GM12878 (cell line): Measurements from ENCODE around the gene DTNA. TPM values are rescaled to one million over a fixed set of nuclear protein-coding genes. Genes with fewer than 3 reads are reported as not detected.

ENCODE experiments used
- ATAC-seq: fragments of 200-7000 bp; cut with Tn5 transposase; 3 replicates; pipeline ENCODE4 v1.9.1; 2020; ENCODE audit warnings: mild to moderate bottlenecking, moderate library complexity
- BruUV-seq: library from RNA; stranded (reverse); fragments of 400-500 nt; replicated peaks from 2 replicates; lab custom pipeline; 2021; lab: Mats Ljungman, UMichigan
- CTCF ChIA-PET: fragments of 300-600 bp; sonication (Branson Sonifier 250); formaldehyde crosslinking; extraction: SDS; loops from one replicate; lab custom pipeline; 2021; ENCODE audit warnings: inconsistent platforms; lab: Yijun Ruan, JAX
- POLR2A ChIA-PET: fragments of 350-600 bp; formaldehyde crosslinking; extraction: SDS; loops from one replicate; lab custom pipeline; 2021; ENCODE audit warnings: inconsistent platforms; lab: Charles Lee
- RAD21 ChIA-PET: fragments of 300-600 bp; sonication (Branson Sonifier 250); formaldehyde crosslinking; loops from one replicate; lab custom pipeline; 2023; ENCODE audit warnings: antibody characterized with exemption; ENCODE audit not compliant: unreplicated experiment; lab: Charles Lee
- SMC1A ChIA-PET: fragments of 300-600 bp; sonication (Branson Sonifier 250); formaldehyde crosslinking; loops from one replicate; lab custom pipeline; 2023; ENCODE audit not compliant: unreplicated experiment, uncharacterized antibody; lab: Charles Lee
- DNase-seq: peaks from one replicate; pipeline ENCODE4 v3.0.0-alpha.2; 2011; ENCODE audit warnings: low read depth, low spot score
- FAIRE-seq: peaks from 3 replicates; lab custom pipeline; 2011; peaks lifted over from hg19 to GRCh38; lab: Jason Lieb, UNC
- H2AFZ ChIP-seq: 2 replicates; pipeline ENCODE4 v1.6.0; 2011; ENCODE audit warnings: low read depth, low read length, control low read depth; ENCODE audit not compliant: control insufficient read depth
- H3K27ac ChIP-seq: 2 replicates; pipeline ENCODE4 v1.5.1; 2011; ENCODE audit warnings: control low read depth; ENCODE audit not compliant: control insufficient read depth, insufficient read depth
- H3K27me3 ChIP-seq, 2 experiments: replicated peaks in 1 of 2; 2 replicates each; pipeline versions ENCODE4 v1.6.0 to v1.6.1; 2011; ENCODE audit warnings: low read length in 1 of 2; ENCODE audit not compliant: control insufficient read depth in 2 of 2, insufficient read depth in 2 of 2
- H3K36me3 ChIP-seq, 2 experiments: 2 replicates each; pipeline ENCODE4 v1.5.1; 2011; ENCODE audit warnings: low read length in 1 of 2; ENCODE audit not compliant: control insufficient read depth in 2 of 2, insufficient read depth in 2 of 2
- H3K4me1 ChIP-seq: 2 replicates; pipeline ENCODE4 v1.6.1; 2011; ENCODE audit warnings: mild to moderate bottlenecking, low read length, moderate library complexity, mixed read lengths; ENCODE audit not compliant: control insufficient read depth, insufficient read depth
- H3K4me2 ChIP-seq: 2 replicates; pipeline ENCODE4 v1.6.0; 2011; ENCODE audit warnings: control low read depth; ENCODE audit not compliant: control insufficient read depth, insufficient read depth
- H3K4me3 ChIP-seq: fragments of 200-600 bp; sonication (generic); 2 replicates; pipeline ENCODE4 v1.5.1; 2016
- H3K79me2 ChIP-seq: 2 replicates; pipeline ENCODE4 v1.6.0; 2011; ENCODE audit warnings: low read length; ENCODE audit not compliant: control insufficient read depth, insufficient read depth
- H3K9ac ChIP-seq: 2 replicates; pipeline ENCODE4 v1.8.0; 2011; ENCODE audit warnings: low read length, control low read depth, mixed read lengths; ENCODE audit not compliant: control insufficient read depth, insufficient read depth
- H3K9me3 ChIP-seq: replicated peaks from 3 replicates; pipeline ENCODE4 v1.5.1; 2011; ENCODE audit warnings: mild to moderate bottlenecking, low read length; ENCODE audit not compliant: control insufficient read depth, insufficient read depth
- H4K20me1 ChIP-seq: 2 replicates; pipeline ENCODE4 v1.6.0; 2011; ENCODE audit not compliant: control insufficient read depth, insufficient read depth
- BCL11A ChIP-seq: IDR thresholded peaks from 2 replicates; pipeline ENCODE4 v1.6.1; 2011; ENCODE audit warnings: low read depth, low read length
- DPF2 ChIP-seq: fragments of 450-650 bp; IDR thresholded peaks from 2 replicates; pipeline ENCODE4 v1.6.1; 2017; ENCODE audit warnings: mild to moderate bottlenecking
- E2F8 ChIP-seq: fragments of 450-650 bp; IDR thresholded peaks from 2 replicates; pipeline ENCODE4 v1.6.1; 2018; ENCODE audit warnings: mild to moderate bottlenecking, low read depth, moderate library complexity; ENCODE audit not compliant: partially characterized antibody
- GABPA ChIP-seq: IDR thresholded peaks from 2 replicates; pipeline ENCODE4 v1.6.1; 2014; ENCODE audit warnings: antibody characterized with exemption, low read depth, mild to moderate bottlenecking, inconsistent platforms
- HSF1 ChIP-seq: fragments of 150-350 bp; IDR thresholded peaks from 2 replicates; pipeline ENCODE4 v1.6.1; 2014; ENCODE audit warnings: mild to moderate bottlenecking, low read depth, low read length
- NFYB ChIP-seq: IDR thresholded peaks from 2 replicates; pipeline ENCODE4 v1.6.1; 2011; ENCODE audit warnings: low read depth, mild to moderate bottlenecking, low read length, improper control_type of control experiment, moderate library complexity; ENCODE audit not compliant: insufficient read depth
- NR2F1 ChIP-seq: fragments of 450-650 bp; conservative IDR thresholded peaks from 2 replicates; pipeline ENCODE4 v1.6.1; 2017; ENCODE audit warnings: mild to moderate bottlenecking
- RELA ChIP-seq: fragments of 450-650 bp; IDR thresholded peaks from 2 replicates; pipeline ENCODE4 v1.8.0; 2014; ENCODE audit warnings: borderline replicate concordance; ENCODE audit not compliant: partially characterized antibody
- RELB ChIP-seq: fragments of 450-650 bp; IDR thresholded peaks from 2 replicates; pipeline ENCODE4 v1.6.1; 2017; ENCODE audit warnings: low read depth, mild to moderate bottlenecking, moderate library complexity
- RFX5 ChIP-seq: IDR thresholded peaks from 2 replicates; pipeline ENCODE4 v1.6.1; 2011; ENCODE audit warnings: low read depth, low read length, improper control_type of control experiment
- SP1 ChIP-seq: IDR thresholded peaks from one replicate; pipeline ENCODE4 v1.6.1; 2011; ENCODE audit warnings: low read depth, low read length
- SREBF1 ChIP-seq: IDR thresholded peaks from 2 replicates; pipeline ENCODE4 v1.6.1; 2012; ENCODE audit warnings: mild to moderate bottlenecking, low read length
- ZNF622 ChIP-seq: fragments of 450-650 bp; IDR thresholded peaks from 2 replicates; pipeline ENCODE4 v1.6.1; 2017; ENCODE audit warnings: mild to moderate bottlenecking, inconsistent platforms
- whole genome bisulfite sequencing: methylation state at CpG from one replicate; pipeline ENCODE4 v1.1.6; 2016; ENCODE audit warnings: low lambda C conversion rate; ENCODE audit not compliant: insufficient replicate concordance, insufficient coverage; ENCODE audit errors: missing lambda C conversion rate; 5-methylcytosine and 5-hydroxymethylcytosine counted together
- in situ Hi-C: fragments of 300-500 bp; cut with MboI; formaldehyde crosslinking; loops from 9 replicates; pipeline ENCODE4 v1.14.3; 2018; ENCODE audit warnings: mixed read lengths
- intact Hi-C: fragments of 100-400 bp; cut with micrococcal nuclease; formaldehyde crosslinking; loops from one replicate; pipeline ENCODE4 v1.14.2; 2022; ENCODE audit not compliant: unreplicated experiment
- polyA plus RNA-seq, 11 experiments: library from polyadenylated mRNA; depleted of rRNA in 4 of 11; unstranded in 6 of 11; stranded (reverse) in 5 of 11; fragments of >200 nt; fragmentation: Nextera tagmentation in 4 of 11; fragmentation: Illumina TruSeq in 1 of 11; extraction: Ambion mirVana in 4 of 11; extraction: Trizol in 1 of 11; gene quantifications; 1 replicate in 1 of 11; 2 replicates in 10 of 11; pipeline versions ENCODE4 v1.2.1 to v1.2.3, GENCODE V29; 2011 to 2016; ENCODE audit warnings: inconsistent platforms in 2 of 11, missing spikeins in 2 of 11, low read depth in 1 of 11
- total RNA-seq, 4 experiments: library from RNA; depleted of rRNA in 3 of 4; stranded (reverse); fragments of >200 nt in 3 of 4; fragmentation: Illumina TruSeq in 1 of 4; extraction: Trizol in 1 of 4; gene quantifications; 2 replicates each; pipeline versions ENCODE4 v1.2.1 to v1.2.3, GENCODE V29; 2013 to 2021

Gene DTNA
- total and polyA plus RNA-seq, 10 of the 15 experiments (the other 5 are each of a cell fraction or from before 2014, with no cell fraction given): 0.26 to 8.6 (median 0.53) TPM

GRCh38 chr18:34933909-34934661 is 224.0 kb downstream of the DTNA start (continued):
- no peak for TF ChIP-seq SREBF1
- TF ChIP-seq NR2F1: no peak
- TF ChIP-seq E2F8: no peak
- no peak for TF ChIP-seq HSF1
- no peak for TF ChIP-seq BCL11A

- Histone ChIP-seq H3K4me2 (no peak overlapping the region), H3K9me3 (no peaks in the 10 kb centered on the region), H2AFZ (no peak overlapping the region), H3K36me3 (no peaks in the 10 kb centered on the region), H3K9ac (no peak overlapping the region), H3K4me1 (no peaks in the 10 kb centered on the region), H3K79me2 (no peaks in the 10 kb centered on the region), H3K27me3 (no peaks in the 10 kb centered on the region), H4K20me1 (no peaks in the 10 kb centered on the region), H3K4me3 (no peak overlapping the region), H3K27ac (no peak overlapping the region)
- ChIA-PET POLR2A (no interaction called here), SMC1A (no interaction called here), RAD21 (no interaction called here), CTCF (no interaction called here)
- no TSS peak for BruUV-seq
- intact Hi-C loops (no loop called here), in situ Hi-C loops (no loop called here)
- ATAC-seq: no peak
- FAIRE-seq: no peak
- 7% methylated on average over 3 of the region's 3 CpGs for WGBS
- DNase-seq: no peak
- TF ChIP-seq RELA (no peak), GABPA (no peak), RELB (no peak), ZNF622 (no peak), DPF2 (no peak), RFX5 (no peak), NFYB (no peak), SP1 (no peak)
Measured at GRCh38 chr18:34936772-34937171, 226.7 kb downstream of the DTNA start.
